ENCODE measurements around the gene SLC25A23. TPM values are rescaled to one million over a fixed set of nuclear protein-coding genes. Genes with fewer than 3 reads are reported as not detected.

The SLC25A23 gene
- total and polyA plus RNA-seq, 2 experiments from 2014 or later: 25.7 to 96.4 TPM

DNA sequence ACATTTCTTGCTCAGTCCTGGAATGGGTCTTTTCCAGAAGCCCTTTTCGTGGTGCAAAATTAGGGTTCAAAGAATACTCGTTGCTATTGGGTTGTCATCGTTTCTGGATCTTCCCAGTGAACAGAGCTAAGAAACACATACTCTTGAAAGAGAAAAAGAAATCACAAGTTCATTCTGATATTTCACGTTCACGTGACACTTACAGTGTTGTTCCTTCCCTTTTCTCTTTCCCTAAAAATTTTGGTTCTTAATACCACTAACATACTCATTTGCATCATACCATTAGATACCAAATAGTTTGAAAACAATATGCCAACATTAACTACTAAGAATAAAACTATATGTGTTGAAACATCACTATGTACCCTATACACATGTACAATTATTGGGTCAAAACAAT lies 53.2 kb downstream of the SLC25A23 start:
- Histone ChIP-seq H3K27ac (ENCODE audit: low read depth) (no peak overlapping the region), H3K79me2 (replicated peaks; ENCODE audit: insufficient read depth) (no peaks in the 10 kb centered on the region), H3K36me3 (ENCODE audit: insufficient read depth) (no peaks in the 10 kb centered on the region), H3K9me2 (ENCODE audit: insufficient read depth) (no peaks in the 10 kb centered on the region), H4K20me1 (replicated peaks; ENCODE audit: insufficient read depth) (no peaks in the 10 kb centered on the region), H3K4me3 (no peak overlapping the region), H3K27me3 (ENCODE audit: insufficient read depth) (no peaks in the 10 kb centered on the region), H2AFZ (no peak overlapping the region), H3K4me2 (no peak overlapping the region), H3F3A (replicated peaks; ENCODE audit: low read depth) (no peaks in the 10 kb centered on the region), H3K4me1 (ENCODE audit: insufficient read depth) (no peaks in the 10 kb centered on the region)
- Mint-ChIP-seq H3K36me3 (ENCODE audit: low read depth) (no peaks in the 10 kb centered on the region), H3K27me3 (ENCODE audit: insufficient read depth, low read depth, poor library complexity) (peaks cover 2% of the 10 kb centered on the region), H3K4me1 (no peaks in the 10 kb centered on the region), H3K4me3 (no peak overlapping the region), H3K9me3 (no peaks in the 10 kb centered on the region; the same call in 2 of the 3 replicates), H3K27ac (no peak overlapping the region)
- TF ChIP-seq, protein P1, sequence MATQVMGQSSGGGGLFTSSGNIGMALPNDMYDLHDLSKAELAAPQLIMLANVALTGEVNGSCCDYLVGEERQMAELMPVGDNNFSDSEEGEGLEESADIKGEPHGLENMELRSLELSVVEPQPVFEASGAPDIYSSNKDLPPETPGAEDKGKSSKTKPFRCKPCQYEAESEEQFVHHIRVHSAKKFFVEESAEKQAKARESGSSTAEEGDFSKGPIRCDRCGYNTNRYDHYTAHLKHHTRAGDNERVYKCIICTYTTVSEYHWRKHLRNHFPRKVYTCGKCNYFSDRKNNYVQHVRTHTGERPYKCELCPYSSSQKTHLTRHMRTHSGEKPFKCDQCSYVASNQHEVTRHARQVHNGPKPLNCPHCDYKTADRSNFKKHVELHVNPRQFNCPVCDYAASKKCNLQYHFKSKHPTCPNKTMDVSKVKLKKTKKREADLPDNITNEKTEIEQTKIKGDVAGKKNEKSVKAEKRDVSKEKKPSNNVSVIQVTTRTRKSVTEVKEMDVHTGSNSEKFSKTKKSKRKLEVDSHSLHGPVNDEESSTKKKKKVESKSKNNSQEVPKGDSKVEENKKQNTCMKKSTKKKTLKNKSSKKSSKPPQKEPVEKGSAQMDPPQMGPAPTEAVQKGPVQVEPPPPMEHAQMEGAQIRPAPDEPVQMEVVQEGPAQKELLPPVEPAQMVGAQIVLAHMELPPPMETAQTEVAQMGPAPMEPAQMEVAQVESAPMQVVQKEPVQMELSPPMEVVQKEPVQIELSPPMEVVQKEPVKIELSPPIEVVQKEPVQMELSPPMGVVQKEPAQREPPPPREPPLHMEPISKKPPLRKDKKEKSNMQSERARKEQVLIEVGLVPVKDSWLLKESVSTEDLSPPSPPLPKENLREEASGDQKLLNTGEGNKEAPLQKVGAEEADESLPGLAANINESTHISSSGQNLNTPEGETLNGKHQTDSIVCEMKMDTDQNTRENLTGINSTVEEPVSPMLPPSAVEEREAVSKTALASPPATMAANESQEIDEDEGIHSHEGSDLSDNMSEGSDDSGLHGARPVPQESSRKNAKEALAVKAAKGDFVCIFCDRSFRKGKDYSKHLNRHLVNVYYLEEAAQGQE (IDR thresholded peaks at IDR 0.05; ENCODE audit: unreplicated experiment): no peak
- TF ChIP-seq EZH2phosphoT487 (IDR thresholded peaks at IDR 0.05; ENCODE audit: unreplicated experiment) (no peak), ZNF114 (CRISPR knock-in tag; IDR thresholded peaks at IDR 0.05) (no peak), EZH2 (IDR thresholded peaks at IDR 0.05; ENCODE audit: low read depth, unreplicated experiment) (no peak), STAT1 (IDR thresholded peaks at IDR 0.05; ENCODE audit: unreplicated experiment) (no peak), CREB1 (CRISPR knock-in tag; IDR thresholded peaks at IDR 0.05; ENCODE audit: low read depth) (no peak), ZNF331 (CRISPR knock-in tag; IDR thresholded peaks at IDR 0.05; ENCODE audit: low read depth) (no peak), JUNB (IDR thresholded peaks at IDR 0.05; ENCODE audit: unreplicated experiment) (no peak), POLR2AphosphoS5 (IDR thresholded peaks at IDR 0.05; ENCODE audit: low read depth) (no peak), NANOG (IDR thresholded peaks at IDR 0.05; ENCODE audit: borderline replicate concordance) (no peak)
- TF ChIP-seq, protein P2, sequence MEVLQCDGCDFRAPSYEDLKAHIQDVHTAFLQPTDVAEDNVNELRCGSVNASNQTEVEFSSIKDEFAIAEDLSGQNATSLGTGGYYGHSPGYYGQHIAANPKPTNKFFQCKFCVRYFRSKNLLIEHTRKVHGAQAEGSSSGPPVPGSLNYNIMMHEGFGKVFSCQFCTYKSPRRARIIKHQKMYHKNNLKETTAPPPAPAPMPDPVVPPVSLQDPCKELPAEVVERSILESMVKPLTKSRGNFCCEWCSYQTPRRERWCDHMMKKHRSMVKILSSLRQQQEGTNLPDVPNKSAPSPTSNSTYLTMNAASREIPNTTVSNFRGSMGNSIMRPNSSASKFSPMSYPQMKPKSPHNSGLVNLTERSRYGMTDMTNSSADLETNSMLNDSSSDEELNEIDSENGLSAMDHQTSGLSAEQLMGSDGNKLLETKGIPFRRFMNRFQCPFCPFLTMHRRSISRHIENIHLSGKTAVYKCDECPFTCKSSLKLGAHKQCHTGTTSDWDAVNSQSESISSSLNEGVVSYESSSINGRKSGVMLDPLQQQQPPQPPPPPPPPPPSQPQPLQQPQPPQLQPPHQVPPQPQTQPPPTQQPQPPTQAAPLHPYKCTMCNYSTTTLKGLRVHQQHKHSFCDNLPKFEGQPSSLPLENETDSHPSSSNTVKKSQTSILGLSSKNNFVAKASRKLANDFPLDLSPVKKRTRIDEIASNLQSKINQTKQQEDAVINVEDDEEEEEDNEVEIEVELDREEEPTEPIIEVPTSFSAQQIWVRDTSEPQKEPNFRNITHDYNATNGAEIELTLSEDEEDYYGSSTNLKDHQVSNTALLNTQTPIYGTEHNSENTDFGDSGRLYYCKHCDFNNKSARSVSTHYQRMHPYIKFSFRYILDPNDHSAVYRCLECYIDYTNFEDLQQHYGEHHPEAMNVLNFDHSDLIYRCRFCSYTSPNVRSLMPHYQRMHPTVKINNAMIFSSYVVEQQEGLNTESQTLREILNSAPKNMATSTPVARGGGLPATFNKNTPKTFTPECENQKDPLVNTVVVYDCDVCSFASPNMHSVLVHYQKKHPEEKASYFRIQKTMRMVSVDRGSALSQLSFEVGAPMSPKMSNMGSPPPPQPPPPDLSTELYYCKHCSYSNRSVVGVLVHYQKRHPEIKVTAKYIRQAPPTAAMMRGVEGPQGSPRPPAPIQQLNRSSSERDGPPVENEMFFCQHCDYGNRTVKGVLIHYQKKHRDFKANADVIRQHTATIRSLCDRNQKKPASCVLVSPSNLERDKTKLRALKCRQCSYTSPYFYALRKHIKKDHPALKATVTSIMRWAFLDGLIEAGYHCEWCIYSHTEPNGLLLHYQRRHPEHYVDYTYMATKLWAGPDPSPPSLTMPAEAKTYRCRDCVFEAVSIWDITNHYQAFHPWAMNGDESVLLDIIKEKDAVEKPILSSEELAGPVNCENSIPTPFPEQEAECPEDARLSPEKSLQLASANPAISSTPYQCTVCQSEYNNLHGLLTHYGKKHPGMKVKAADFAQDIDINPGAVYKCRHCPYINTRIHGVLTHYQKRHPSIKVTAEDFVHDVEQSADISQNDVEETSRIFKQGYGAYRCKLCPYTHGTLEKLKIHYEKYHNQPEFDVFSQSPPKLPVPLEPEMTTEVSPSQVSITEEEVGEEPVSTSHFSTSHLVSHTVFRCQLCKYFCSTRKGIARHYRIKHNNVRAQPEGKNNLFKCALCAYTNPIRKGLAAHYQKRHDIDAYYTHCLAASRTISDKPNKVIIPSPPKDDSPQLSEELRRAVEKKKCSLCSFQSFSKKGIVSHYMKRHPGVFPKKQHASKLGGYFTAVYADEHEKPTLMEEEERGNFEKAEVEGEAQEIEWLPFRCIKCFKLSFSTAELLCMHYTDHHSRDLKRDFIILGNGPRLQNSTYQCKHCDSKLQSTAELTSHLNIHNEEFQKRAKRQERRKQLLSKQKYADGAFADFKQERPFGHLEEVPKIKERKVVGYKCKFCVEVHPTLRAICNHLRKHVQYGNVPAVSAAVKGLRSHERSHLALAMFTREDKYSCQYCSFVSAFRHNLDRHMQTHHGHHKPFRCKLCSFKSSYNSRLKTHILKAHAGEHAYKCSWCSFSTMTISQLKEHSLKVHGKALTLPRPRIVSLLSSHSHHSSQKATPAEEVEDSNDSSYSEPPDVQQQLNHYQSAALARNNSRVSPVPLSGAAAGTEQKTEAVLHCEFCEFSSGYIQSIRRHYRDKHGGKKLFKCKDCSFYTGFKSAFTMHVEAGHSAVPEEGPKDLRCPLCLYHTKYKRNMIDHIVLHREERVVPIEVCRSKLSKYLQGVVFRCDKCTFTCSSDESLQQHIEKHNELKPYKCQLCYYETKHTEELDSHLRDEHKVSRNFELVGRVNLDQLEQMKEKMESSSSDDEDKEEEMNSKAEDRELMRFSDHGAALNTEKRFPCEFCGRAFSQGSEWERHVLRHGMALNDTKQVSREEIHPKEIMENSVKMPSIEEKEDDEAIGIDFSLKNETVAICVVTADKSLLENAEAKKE (CRISPR knock-in tag; IDR thresholded peaks at IDR 0.05): no peak
- TF ChIP-seq, protein P3, sequence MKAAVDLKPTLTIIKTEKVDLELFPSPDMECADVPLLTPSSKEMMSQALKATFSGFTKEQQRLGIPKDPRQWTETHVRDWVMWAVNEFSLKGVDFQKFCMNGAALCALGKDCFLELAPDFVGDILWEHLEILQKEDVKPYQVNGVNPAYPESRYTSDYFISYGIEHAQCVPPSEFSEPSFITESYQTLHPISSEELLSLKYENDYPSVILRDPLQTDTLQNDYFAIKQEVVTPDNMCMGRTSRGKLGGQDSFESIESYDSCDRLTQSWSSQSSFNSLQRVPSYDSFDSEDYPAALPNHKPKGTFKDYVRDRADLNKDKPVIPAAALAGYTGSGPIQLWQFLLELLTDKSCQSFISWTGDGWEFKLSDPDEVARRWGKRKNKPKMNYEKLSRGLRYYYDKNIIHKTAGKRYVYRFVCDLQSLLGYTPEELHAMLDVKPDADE (IDR thresholded peaks at IDR 0.05): no peak
- TF ChIP-seq, protein P4, sequence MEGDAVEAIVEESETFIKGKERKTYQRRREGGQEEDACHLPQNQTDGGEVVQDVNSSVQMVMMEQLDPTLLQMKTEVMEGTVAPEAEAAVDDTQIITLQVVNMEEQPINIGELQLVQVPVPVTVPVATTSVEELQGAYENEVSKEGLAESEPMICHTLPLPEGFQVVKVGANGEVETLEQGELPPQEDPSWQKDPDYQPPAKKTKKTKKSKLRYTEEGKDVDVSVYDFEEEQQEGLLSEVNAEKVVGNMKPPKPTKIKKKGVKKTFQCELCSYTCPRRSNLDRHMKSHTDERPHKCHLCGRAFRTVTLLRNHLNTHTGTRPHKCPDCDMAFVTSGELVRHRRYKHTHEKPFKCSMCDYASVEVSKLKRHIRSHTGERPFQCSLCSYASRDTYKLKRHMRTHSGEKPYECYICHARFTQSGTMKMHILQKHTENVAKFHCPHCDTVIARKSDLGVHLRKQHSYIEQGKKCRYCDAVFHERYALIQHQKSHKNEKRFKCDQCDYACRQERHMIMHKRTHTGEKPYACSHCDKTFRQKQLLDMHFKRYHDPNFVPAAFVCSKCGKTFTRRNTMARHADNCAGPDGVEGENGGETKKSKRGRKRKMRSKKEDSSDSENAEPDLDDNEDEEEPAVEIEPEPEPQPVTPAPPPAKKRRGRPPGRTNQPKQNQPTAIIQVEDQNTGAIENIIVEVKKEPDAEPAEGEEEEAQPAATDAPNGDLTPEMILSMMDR (conservative IDR thresholded peaks at IDR 0.05; ENCODE audit: low read depth in 2 of 2): no peak
- DNase-seq (ENCODE audit: low spot score) (no peak), ATAC-seq (no peak)
